GM12892 (cell line): ENCODE results near the gene KCNG4.

Source experiments
- POLR2A ChIP-seq: IDR thresholded peaks from 2 replicates; pipeline ENCODE4 v1.6.1; 2011; ENCODE audit warnings: low read depth, low read length, control low read depth
- POLR2AphosphoS5 ChIP-seq: IDR thresholded peaks from 2 replicates; pipeline ENCODE4 v1.6.1; 2011; ENCODE audit warnings: low read depth, low read length, control low read depth
- TAF1 ChIP-seq: IDR thresholded peaks from 2 replicates; pipeline ENCODE4 v1.6.1; 2011; ENCODE audit warnings: low read depth, mild to moderate bottlenecking, control low read depth, low read length, borderline replicate concordance

GRCh38 chr16:84283314-84284153, 43.7 kb upstream of the KCNG4 start:
- TF ChIP-seq POLR2A (no peak), POLR2AphosphoS5 (no peak), TAF1 (no peak)
